HG03469 (cell line): ENCODE results near the gene DAP.

ENCODE experiments used
- ATAC-seq: cut with Tn5 transposase; IDR thresholded peaks from one replicate; pipeline ENCODE4 v1.9.1; 2021; ENCODE audit warnings: mild to moderate bottlenecking, moderate library complexity, moderate number of reproducible peaks; ENCODE audit not compliant: unreplicated experiment

Gene DAP

DNA sequence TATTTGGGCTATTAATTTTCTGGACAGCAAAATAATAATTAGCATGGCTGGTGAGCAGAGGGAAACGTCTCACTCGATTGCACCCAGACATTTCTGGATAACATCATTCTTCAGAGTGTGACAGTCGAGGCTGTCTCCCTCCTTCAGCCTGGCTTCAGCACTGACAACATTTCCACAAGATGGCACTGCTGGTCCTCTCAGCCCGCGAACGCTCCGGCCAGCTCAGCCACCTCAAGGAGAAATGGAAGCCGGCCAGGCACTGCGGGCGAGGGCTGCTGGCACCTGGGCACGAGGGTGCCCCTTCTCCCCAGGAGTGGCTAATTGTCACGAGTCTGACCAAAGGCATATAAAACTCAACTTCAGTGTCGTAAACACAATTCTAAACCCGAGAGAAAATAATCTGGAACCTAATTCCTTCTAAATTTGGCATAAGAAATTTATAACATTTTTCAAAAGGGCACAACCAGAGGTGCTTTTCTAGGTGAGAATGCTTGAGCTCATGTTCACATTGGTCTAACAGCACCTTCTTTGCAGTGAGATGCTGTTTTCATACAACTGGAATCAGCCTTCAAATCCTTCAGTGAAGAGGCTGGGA, 65.9 kb downstream of the DAP start:
- no peak for ATAC-seq

DNA sequence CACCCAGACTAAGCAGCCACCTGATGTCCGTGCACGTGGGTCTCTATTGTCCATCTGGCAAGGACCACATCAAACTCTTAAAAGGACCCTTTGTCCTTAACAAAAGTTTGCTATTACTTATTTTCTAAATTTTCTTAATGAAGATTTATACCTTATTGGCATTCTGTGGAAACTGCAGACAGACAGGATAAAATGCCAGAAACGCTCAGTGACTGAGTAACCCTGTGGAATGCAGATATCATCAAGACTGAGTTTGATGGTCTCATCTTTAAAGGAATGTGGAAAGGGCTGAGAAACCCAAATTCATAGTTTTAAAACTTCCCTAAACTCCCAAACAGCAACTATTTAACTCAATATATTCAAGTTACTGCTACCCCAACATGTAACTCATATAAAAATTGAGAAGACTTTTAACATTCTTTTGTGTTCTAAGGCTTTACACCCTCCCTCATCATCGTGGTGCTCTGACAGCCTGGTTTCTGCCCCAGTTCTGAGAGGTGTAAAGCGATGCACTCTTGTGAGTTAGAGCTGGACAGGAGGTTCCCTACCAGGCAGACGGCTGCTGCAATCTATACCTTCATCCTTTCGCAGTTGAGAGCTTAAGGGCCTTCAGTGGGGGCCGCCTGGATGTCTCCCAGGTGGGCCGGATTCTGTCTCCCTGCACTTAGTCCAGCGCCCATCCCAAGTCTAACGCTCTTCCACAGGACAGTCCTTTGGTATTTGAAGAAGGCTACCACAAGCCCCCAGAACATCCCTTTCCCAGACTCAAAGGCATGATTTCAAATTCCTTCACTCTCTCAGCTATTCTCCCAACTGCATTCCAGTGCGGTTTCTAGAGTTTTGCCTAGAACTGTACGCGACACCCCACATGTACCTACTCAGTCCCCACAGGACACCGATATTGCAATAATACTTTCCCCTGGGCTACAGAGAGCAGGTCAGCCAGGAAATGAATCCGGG, 68.9 kb downstream of the DAP start:
- no peak for ATAC-seq

DNA sequence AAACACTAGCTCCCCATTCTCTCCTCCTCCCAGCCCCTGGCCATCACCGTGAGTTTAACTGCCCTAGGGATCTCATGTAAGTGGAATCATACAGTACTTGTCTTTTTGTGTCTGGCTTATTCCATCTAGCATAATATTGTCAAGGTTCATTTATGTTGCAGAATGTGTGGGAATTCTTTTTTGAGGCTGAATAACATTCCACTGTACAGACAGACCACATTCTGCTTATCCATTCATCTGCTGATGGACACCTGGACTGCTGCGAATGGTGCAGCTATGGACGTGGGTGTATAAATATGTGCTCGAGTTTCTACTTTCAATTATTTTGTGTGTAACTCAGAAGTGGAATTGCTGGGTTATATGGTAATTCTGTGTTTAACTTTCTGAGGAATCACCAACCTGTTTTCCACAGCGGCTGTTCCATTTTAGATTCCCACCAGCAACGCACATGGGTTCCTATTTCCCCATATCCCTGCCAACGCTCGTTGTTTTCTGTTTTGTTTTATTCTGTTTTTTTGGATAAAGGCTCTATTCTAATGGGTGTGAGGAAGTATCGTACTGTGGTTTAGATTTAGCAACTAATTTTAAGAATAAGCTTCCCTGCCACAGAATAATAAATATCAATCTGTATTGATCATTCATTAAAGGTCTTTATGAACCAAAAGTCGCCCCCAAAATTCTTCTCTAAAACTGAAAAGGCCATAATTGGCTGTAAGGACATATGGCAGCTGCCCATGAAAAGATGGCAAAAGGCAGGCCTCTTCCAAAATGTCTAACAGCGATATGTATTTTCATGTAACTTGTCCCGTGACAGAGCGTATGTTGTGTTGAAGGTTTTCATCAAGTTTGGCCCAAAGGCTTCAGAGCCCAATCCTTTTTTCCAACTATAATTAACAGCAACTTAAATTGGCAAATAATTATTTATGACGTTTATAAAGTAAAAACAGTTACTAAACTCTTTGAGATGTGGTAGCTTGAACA, 70.3 kb downstream of the DAP start:
- ATAC-seq, result no peak

DNA sequence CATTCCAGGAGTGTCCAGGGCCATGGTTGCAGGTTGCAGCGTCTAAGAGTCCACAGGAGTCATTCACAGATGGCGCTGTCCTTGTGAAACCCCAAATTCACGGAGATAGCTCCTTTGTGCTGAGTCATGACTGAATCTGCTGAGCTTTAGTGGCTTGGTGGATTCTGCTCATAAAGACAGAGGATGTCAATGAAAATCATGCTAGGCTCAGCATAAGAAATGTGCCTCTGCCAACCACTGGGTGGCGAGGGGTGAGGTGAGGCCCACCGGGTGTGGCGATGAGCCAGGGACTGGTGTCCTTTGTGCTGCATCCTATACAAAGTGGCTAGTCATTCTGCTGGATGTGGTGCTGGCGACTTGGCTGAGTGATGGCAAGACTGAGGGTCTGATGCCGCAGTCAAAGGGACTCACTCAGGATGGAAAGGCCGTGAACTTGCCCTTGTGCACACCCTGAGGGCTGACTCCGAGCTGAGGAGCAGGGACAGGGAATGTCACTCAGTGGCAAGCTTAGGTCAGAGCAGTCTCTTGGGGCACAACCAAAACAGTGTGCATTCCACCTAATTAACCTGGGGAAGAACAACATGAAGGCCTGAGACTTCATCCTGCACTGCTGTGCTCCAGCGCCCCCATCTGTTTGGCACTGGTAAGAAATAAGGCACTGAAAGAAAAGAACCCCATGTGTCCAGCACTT, 71.5 kb downstream of the DAP start:
- ATAC-seq, result no peak

DNA sequence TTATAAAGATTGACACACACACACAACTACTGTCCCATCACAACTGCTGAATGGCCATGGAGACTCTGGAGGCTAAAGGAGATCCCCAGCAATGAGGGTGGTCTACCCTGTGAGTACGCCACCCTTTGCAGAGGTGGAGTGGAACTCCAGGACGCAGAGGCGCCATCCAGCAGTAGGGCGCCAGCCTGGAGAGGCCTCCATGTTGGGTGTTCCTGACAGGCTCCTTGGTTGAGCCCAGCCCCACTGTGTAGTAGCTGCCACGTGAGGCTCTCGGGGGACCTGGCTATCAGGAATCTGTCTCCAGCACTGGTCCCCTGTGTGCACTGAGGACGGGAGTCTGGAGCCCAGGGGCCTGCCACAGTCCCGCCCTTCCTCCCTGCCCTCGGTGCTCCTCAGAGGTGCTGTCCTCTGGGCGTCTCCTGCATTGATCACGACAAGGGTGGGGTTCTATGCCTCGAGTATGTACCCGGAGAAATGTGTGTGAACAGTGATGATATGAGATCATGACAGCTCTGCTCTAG, 72.3 kb downstream of the DAP start:
- no peak for ATAC-seq

DNA sequence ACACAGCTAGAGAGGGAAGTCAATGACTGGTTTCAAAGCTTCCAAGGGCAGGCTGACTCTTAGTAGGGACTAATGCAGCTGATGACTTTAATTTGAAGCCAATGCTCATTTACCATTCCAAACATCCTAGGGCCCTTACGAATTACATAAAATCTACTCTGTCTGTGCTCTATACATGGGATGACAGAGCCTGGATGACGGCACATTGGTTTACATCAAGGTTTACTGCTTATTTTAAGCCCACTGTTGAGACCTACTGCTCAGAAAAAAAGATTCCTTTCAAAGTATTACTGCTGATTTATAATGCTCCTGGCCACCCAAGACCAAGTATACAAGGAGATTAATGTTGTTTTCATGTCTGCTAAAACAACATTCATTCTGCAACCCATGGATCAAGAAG, 74.1 kb downstream of the DAP start:
- ATAC-seq, result no peak

DNA sequence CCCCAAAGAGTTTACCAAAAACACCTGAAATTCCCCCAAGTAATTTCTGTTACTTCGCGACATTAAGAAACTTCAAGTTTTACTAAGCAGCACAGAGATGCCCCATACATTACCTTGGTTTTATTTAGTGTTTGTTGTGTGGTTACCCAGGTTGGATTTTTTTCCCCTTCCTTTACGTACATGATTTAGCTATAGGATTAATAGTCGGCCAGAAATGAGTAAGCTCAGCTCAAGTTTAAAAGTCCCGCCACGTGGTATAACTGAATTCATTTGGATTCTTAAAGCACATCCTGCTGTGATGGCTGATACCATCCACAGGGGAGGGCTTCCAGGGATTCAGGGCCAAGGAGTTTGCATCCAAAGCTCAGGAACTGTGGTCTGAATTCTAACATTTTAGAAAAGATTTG, 75.9 kb downstream of the DAP start:
- ATAC-seq, result peak; percentile 74

DNA sequence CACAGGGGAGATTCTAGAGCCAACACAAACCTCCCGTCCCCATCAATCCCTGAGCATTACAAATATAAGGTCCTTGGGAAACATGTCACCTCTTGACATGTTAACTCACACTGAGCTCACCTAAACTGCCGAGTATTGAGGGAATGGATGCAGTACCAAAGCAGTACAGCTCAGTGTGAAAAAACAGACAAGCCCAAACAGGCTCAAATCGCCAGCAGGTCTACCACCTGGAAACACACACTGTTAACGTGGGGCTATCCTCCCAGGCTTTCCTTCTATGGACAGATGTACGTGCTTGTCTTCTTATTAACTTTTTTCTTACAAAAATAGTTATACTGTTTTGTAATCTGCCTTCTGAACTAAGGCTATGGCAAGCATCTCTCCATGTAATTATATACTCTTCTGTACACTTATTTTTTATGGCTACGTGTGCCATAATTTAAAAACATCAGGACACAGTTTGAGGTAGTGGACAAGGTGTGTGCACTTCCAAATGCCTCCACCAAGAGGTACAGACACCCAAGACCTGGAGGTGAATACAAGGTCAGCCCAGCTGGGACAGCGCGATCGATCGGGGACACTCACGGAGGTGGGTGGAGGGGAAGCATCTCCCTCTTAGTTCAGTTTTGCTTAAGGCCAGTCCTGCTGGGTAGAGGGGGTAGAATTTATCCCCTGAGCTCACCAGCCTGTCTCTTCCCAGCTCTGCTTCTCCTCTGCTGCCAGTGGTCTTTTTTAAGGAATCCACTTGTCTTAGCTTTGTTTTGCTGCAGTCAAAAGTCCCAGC, 76.5 kb downstream of the DAP start:
- peak; percentile 45 for ATAC-seq

DNA sequence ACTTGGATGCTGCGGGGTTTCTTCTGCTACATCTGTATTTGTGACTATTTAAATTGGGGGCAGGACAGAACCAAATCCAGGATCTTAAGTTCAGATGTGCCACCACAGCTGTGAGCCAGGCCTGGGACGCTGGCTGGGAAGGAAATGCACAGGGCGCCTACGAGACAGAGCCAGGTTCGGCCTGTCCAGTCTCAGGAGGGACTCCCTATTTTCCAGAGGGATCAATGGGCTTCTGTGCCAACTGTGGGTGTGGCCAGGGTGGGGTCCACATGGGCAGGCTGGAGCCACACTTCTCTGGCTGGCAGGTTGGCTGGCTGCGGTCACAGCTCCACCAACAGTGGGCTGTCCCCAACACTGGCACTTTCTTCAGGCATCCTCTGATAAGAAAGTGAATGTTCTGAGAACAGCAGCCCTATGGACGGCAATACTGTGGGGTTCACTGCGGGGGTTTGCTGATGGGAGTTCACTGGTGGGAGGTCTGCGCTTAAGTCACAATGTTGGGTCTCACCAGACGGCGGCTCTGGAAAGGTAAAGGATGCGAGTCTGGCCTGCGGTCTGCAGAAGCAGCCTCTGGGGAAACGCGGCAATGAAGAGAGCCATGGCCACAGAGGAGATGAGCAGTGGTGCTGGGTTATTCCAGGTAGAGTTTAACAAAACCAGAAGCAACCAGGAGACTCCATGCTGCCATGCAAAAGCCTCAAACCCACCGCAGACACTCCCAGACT, 78.1 kb downstream of the DAP start:
- ATAC-seq, result no peak

DNA sequence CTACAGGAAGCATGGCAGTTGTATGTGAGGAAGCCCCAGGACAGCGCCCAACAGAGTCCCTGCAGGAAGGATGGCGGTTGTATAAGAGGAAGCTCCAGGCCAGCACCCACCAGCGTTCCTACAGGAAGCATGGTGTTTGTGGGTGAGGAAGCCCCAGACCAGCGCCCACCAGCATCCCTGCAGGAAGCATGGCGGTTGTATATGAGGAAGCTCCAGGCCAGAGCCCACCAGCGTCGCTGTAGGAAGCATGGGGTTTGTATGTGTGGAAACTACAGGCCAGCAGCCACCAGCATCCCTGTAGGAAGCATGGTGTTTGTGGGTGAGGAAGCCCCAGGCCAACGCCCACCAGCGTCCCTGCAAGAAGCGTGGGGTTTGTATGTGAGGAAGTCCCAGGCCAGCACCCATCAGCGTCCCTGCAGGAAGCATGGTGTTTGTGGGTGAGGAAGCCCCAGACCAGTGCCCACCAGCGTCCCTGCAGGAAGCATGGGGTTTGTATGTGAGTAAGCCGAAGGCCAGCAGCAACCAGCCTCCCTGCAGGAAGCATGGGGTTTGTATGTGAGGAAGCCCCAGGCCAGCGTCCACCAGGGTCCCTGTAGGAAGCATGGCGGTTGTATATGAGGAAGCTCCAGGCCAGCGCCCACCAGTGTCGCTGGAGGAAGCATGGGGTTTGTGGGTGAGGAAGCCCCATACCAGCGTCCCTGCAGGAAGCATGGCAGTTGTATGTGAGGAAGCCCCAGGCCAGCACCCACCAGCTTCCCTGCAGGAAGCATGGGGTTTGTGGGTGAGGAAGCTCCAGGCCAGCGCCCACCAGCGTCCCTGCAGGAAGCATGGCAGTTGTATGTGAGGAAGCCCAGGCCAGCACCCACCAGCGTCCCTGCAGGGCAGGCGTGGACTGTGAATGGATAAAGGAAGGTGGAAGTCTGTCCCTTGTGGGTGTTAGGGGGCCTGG, 79.0 kb downstream of the DAP start:
- ATAC-seq, result no peak

DNA sequence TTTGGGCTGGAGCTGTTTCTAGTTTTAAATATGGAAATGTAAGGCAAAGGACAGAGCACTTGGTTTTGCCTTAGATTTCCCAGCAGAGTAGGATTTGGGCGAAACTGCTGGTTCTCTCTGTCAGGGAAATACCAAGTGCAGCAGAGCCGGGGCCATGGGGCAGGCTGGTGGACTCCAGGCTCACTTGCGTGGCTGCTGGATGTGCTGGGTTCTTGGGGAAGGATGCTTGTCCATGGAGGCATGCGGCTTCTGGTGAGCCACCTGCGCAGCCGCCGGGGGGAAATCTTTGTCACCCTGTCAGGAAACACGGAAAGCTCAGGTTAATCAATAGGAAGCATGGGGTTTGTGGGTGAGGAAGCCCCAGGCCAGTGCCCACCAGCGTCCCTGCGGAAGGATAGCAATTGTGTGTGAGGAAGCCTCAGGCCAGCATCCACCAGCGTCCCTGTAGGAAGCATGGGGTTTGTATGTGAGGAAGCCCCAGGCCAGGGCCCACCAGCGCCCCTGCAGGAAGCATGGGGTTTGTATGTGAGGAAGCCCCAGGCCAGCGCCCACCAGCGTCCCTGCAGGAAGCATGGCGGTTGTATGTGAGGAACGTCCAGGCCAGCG, 80.1 kb downstream of the DAP start:
- ATAC-seq, result no peak

DNA sequence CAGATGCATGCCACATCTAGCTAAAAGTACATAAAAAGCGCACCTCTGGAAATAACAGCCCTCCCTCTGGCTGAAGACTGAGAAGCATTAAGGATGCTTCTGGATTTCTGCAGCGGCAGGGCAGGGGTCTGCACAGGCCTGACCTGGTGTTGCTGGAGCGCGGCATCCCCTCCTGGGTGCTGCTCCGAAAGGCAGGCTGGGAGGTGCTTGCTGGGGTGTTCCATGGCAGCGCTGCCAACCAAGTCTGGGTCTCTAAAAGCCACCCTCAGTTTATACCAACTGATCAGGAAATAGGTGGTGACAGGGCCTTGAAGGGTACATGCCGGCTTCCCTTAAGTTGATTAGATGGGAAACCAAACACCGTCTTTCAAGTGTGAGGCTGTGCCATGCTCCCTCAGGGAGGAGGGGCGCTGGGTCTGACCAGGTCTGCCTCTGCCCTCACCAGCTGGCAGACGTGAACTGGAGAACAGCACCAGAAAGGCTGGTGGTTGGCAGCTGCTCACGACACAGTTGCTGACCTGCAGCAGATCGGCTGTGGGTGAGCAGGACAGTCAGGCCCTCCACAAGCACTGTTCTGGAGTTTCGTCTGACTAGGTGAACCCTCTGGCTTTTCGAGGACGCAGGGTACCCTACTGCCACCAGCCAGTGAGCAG, 81.6 kb downstream of the DAP start:
- no peak for ATAC-seq

DNA sequence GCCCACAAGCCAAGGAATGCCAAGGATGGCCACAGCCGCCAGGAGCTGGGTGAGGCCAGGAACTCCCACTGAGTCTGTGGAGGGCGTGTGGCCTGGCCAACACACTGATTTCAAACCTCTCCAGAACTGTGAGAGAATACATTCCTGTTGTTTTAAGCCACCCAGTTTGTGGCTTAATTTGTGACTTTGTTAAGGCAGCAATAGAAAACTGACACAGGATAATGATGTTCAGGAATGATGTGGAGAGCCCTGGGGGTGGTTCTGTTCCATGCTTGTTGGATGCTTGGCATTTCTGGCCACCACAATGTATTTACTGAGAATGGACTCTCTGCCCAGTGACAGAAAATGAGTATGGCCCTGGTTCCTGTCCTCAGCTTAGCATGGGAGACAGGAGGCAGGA, 82.8 kb downstream of the DAP start:
- no peak for ATAC-seq

DNA sequence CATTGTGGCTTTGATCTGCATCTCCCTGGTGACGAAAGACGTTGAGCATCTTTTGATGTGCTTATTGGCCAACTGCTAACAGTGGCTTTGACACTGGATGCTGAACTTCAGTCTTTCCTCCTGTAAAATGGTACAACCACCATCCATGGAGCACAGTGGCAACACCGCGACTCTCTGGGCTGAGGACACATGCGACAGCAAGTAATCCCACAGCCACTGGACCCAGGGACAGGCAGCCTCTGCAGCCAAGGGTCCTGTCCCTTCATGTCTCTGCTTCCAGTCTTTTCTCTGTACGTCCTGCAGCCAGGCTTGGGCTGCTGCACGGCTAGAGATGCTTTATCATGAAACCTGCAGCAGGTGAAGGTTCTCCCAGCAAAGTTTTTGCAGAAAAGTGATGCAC, 83.5 kb downstream of the DAP start:
- ATAC-seq, result no peak

DNA sequence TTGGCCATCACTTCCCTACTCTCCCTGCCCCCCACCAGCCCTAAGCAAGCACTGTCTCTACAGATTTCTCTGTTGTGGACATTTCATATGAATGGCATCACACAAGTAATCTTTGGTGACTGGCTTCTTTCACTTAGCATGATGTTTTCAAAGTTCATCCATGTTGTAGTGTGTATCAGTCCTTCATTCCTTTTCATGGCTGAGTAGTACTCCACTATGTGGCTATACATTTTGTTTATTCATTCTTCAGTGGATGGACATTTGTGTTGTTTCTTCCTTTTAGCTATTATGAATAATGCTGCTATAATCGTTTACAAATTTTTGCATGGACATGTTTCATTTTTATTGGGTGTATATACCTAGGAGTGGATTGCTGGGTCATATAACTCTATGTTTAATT, 84.1 kb downstream of the DAP start:
- ATAC-seq, result no peak

DNA sequence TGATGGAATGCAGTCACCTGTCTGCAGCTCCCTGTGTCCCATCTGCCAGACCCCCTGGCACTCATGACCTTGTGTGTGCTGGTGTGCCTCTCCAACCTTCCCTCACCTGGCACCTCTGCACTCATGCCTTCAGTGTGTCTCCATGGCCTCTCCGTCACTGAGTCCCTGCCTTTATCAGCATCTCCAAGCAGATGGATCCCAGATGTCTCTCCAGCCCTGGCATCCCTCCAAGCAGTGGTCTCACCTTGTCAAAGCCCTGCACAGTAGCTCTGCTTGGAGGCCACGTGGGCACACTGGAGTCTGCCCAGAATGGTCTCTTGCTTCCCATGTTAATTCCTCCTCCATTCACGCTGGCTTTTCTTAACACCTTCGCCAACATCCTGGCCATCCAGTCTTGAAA, 84.8 kb downstream of the DAP start:
- no peak for ATAC-seq

DNA sequence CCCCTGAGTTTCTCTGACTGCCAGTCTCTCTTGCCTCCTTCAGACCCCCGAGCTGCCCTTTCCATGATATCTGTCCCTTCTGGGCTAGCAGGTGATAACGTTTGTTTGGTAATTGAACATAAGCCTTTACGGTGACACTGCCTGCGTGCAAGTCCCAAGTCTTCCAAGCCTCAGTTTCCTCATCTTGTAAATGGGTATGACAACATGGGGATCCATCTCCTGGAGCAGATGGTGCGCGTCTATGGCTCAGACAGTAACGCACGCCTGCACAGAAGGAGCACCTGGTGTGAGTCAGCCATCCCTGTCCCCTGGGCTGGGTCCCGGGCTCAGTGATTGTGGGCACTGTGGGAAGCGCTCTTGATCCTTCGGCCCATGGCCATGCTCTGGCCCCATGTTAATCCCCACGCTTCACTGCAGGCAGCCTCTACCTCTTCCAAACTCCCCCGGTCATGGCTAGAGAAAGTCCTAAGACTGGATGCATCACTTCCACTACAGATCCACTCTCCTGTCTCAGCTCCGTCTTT, 85.8 kb downstream of the DAP start:
- ATAC-seq, result no peak
